NCI-H2081 (cell line): ENCODE results near the gene GALNT1.
A peak's percentile ranks its signal among the peaks of the same experiment; 100 is the strongest.
"Not testable (repeated sequence)": the region's sequence is repeated elsewhere in the genome, so short reads cannot be mapped to it uniquely, and the experiment has no call there.

Source experiments
- DNase-seq, 2 experiments: peaks; one replicate each; lab custom pipeline; 2025; lab: John Stamatoyannopoulos, UW

Gene GALNT1

GRCh38 chr18:35581546-35581897 lies at the start of gene GALNT1:
Gene GALNT1 (plus strand): TSS chr18:35581740. CDS start chr18:35654663, 72,923 bp downstream.
- DNase-seq = peak in 1 of 2 experiments; percentile 12

GRCh38 chr18:35533916-35534405 lies 47.6 kb upstream of the GALNT1 start:
- DNase-seq = no peak

- no peak for DNase-seq
Observed at GRCh38 chr18:35535297-35535696, 46.2 kb upstream of the GALNT1 start.

GRCh38 chr18:35542356-35542755 lies 39.2 kb upstream of the GALNT1 start:
- no peak for DNase-seq

GRCh38 chr18:35547008-35547605 lies 34.4 kb upstream of the GALNT1 start:
- no peak for DNase-seq

- no peak for DNase-seq
Observed at GRCh38 chr18:35549564-35549963, 32.0 kb upstream of the GALNT1 start.

- no peak for DNase-seq
Observed at GRCh38 chr18:35553300-35553699, 28.2 kb upstream of the GALNT1 start.

GRCh38 chr18:35555538-35555937 lies 26.0 kb upstream of the GALNT1 start:
- DNase-seq = not testable (repeated sequence)

GRCh38 chr18:35559867-35560266 lies 21.7 kb upstream of the GALNT1 start:
- DNase-seq = no peak

GRCh38 chr18:35564795-35565453 lies 16.6 kb upstream of the GALNT1 start:
- no peak for DNase-seq

- DNase-seq = no peak
Observed at GRCh38 chr18:35566019-35566418, 15.5 kb upstream of the GALNT1 start.

- no peak for DNase-seq
Observed at GRCh38 chr18:35570182-35570581, 11.4 kb upstream of the GALNT1 start.

GRCh38 chr18:35571138-35571537 lies 10.4 kb upstream of the GALNT1 start:
- no peak for DNase-seq

- DNase-seq = no peak
Observed at GRCh38 chr18:35572644-35573043, 8.9 kb upstream of the GALNT1 start.

- DNase-seq = no peak
Observed at GRCh38 chr18:35573531-35573930, 8.0 kb upstream of the GALNT1 start.

GRCh38 chr18:35576240-35576845 lies 5.2 kb upstream of the GALNT1 start:
- DNase-seq = not testable (repeated sequence)

GRCh38 chr18:35577045-35577848 lies 4.3 kb upstream of the GALNT1 start:
- DNase-seq = no peak

- no peak for DNase-seq
Observed at GRCh38 chr18:35578481-35578880, 3.1 kb upstream of the GALNT1 start.

GRCh38 chr18:35578936-35579335 lies 2.6 kb upstream of the GALNT1 start:
- DNase-seq = no peak

GRCh38 chr18:35580701-35581539 lies 620 bp upstream of the GALNT1 start:
- DNase-seq = peak; percentile 27 to 53

- no peak for DNase-seq
Observed at GRCh38 chr18:35581898-35582641, 530 bp downstream of the GALNT1 start.
